PC-9 (cell line): ENCODE measurements around the gene PFDN6.

Source experiments
- CTCF ChIP-seq: fragments of 200-600 bp; sonication (generic); conservative IDR thresholded peaks from 2 replicates; pipeline ENCODE4 v1.6.1; 2017; ENCODE audit warnings: mixed run types, antibody characterized with exemption, mild to moderate bottlenecking, moderate library complexity
- EZH2 ChIP-seq: fragments of 200-600 bp; sonication (generic); IDR thresholded peaks from 2 replicates; pipeline ENCODE4 v1.8.0; 2017; ENCODE audit warnings: antibody characterized with exemption, low read depth

- TF ChIP-seq CTCF: no peak
- TF ChIP-seq EZH2: no peak
Measured at GRCh38 chr6:33271468-33272274, 17.7 kb upstream of the PFDN6 start, which contains the start of the genes RPS18 and VPS52.
